Astrocyte of the cerebellum (primary cell): ENCODE measurements around the gene TEX53.

Experiments used
- DNase-seq: peaks from one replicate; pipeline ENCODE4 v3.0.0-alpha.2; 2011; ENCODE audit warnings: low read depth
- H3K4me3 ChIP-seq: 2 replicates; pipeline ENCODE4 v1.5.1; 2011; ENCODE audit warnings: mild to moderate bottlenecking, low read depth, low read length, moderate library complexity
- in situ Hi-C: cut with HindIII; loops from 2 replicates; pipeline ENCODE4 v1.10.0; 2017; ENCODE audit warnings: low sequenced_read_pairs
- TF ChIP-seq, protein P1 (sequence below): IDR thresholded peaks from 2 replicates; pipeline ENCODE4 v1.5.1; 2012; ENCODE audit warnings: low read length, low read depth, moderate library complexity, mild to moderate bottlenecking; ENCODE audit errors: missing control alignments

Gene TEX53

DNA sequence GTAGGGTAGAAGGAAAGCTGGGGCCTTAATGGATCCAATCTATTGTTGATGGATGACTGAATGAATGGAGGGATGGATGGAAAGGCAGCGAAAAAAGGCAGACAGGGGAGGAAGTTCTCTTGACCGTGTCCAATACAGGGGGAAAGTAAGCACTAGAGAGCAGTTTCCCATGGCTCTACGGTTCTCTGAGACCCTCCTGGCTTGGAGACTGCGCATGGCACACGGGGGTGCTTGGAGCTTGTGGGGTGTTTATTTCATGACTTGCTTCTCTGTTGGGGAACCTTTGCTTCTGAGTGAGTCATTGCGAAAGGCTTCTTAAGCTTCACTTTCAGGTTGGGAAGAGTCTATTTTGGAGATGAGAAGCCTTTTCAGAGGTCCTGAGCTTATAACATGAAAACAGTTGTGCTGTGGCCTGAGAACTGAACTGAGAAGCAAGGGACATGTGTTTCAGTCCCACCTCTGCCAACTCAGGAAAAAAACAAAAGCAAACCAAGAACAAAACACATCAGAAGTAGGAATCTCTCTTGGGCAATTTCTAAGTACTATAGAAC, 37.2 kb upstream of the TEX53 start:
- no peak overlapping the region for H3K4me3 ChIP-seq
- TF ChIP-seq, protein P1, sequence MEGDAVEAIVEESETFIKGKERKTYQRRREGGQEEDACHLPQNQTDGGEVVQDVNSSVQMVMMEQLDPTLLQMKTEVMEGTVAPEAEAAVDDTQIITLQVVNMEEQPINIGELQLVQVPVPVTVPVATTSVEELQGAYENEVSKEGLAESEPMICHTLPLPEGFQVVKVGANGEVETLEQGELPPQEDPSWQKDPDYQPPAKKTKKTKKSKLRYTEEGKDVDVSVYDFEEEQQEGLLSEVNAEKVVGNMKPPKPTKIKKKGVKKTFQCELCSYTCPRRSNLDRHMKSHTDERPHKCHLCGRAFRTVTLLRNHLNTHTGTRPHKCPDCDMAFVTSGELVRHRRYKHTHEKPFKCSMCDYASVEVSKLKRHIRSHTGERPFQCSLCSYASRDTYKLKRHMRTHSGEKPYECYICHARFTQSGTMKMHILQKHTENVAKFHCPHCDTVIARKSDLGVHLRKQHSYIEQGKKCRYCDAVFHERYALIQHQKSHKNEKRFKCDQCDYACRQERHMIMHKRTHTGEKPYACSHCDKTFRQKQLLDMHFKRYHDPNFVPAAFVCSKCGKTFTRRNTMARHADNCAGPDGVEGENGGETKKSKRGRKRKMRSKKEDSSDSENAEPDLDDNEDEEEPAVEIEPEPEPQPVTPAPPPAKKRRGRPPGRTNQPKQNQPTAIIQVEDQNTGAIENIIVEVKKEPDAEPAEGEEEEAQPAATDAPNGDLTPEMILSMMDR, result no peak
- no peak for DNase-seq
- in situ Hi-C loops, result no loop called here

DNA sequence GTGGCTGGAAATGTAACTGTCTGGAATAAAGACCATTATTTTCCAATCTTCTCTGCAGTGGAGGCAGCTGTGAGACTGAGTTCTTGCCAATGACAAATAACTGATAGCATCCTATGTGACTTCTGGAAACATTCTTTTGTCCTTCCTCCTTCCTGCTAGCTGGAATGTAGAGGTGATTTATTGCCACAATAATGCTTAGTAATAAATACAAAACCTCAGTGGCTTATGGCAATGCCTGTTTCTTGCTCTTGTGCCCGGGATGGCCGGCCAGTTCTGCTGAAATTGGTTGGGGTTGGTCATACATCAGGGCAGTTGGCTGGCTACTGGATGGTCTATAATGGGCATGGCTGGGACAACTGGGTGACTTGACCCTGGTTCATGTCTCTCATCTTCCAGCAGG, 36.5 kb upstream of the TEX53 start:
- in situ Hi-C loops, result no loop called here
- TF ChIP-seq, protein P1, result no peak
- DNase-seq, result no peak
- no peak overlapping the region for H3K4me3 ChIP-seq

DNA sequence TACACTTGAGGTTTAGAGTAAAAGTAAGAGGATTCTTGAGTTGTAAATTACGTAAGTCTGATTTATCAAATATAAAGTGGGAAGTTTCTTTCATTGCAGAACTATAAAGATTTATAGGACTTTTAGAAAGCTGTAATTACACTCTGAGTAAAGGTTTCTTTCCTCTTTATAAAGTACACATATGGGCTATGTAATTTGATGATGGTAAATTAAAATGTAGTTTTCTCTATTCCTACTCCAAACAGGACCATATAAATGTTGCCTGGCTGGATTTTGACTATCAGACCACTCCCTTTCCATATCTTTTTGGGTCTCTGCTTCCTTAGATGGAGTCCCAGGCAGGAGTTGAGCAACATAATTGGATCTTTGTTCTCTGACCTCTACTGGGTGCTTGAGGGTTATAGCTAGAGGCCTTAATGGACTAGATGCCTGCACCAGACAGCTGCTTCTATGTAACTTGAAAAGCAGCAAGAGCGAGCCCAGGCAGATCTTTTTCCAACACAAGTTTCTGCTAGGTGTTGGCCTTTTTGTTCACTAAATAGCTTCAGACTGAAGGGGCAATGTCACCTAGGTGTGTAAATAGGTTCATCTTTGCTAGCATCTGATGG, 35.7 kb upstream of the TEX53 start:
- H3K4me3 ChIP-seq, result no peak overlapping the region
- no peak for DNase-seq
- in situ Hi-C loops, result no loop called here
- TF ChIP-seq, protein P1, result no peak

DNA sequence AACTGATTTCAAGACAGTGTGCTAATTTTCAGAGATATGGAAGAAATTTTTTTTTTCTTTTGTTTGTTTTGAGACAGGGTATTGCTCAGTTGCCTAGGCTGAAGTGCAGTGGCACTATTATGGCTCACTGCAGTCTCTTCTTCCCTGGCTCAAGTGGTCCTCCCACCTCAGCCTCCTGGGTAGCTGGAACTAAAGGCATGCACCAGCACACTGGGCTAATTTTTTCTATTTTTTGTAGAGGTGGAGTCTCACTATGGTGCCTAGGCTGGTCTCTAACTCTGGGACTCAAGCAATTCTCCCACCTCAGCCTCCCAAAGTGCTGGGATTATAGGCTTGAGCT, 34.3 kb upstream of the TEX53 start:
- TF ChIP-seq, protein P1, result no peak
- no peak overlapping the region for H3K4me3 ChIP-seq
- in situ Hi-C loops, result no loop called here
- DNase-seq, result no peak

DNA sequence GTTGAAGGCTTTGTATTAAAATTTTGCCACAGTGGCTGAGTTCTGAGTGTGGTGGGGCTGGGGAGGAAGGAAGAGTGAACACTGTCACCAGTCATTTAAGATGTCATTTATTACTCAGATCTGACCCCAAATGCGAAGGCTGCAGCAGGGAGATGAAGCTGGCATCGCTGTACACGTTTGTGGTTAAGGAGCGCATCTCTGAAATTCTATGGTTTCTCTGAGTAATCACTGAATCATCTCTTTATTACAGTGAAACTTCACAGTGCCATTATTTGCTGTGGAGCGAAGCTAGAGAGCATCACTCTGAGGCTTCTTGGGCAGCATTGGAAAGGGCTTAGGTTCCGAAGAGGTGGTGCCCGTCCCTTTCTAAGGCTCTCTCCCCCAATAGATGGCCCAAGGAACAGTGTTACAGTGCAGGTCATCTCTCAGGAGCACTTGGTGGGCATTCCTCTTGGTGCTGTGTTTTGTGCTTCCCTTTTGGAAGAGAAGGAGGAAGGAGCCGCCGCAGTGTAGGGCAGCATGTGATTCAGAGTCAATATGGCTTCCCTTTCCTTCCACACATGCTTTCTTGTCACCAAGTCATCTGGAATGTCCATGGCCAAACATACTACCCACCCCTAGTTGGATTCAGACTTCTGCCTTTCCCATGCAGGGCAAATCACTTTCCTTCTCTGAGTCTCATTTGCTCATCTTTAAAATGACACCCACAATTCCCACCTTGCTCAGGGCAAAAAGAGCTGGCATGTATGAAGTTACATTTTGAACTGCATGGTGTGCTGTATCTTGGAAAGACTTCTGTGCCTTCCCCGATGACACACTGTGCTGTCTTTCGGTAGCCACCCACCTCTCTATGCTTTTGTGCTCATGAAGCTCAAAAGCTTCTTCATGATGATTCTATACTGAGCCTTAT, 33.7 kb upstream of the TEX53 start:
- H3K4me3 ChIP-seq, result no peak overlapping the region
- DNase-seq, result peak; percentile 67

DNA sequence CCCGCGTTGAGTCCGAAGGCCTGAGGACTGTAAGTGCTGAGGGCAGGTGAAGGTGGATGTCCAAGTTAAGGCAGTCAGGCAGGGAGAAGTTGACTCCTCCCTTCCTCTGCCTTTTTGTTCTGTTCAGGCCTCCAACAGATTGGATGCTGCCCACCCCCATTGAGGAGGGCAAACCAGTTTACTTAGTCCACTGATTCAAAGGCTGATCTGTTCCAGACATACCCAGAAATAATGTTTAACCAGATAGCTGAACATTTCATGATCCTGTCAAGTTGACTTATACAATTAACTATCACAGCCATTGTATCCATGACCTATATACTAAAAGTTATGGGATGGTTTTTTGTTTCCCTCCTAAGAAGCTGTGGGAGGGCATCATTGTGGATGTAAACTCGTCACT, 32.7 kb upstream of the TEX53 start:
- no peak for DNase-seq
- in situ Hi-C loops, result no loop called here
- TF ChIP-seq, protein P1, result no peak
- no peak overlapping the region for H3K4me3 ChIP-seq

More for the DNA sequence above, 33.7 kb upstream of the TEX53 start:
- TF ChIP-seq, protein P1, result no peak
- in situ Hi-C loops, result no loop called here
